ENCODE data around the gene BCAM.

Gene BCAM

DNA sequence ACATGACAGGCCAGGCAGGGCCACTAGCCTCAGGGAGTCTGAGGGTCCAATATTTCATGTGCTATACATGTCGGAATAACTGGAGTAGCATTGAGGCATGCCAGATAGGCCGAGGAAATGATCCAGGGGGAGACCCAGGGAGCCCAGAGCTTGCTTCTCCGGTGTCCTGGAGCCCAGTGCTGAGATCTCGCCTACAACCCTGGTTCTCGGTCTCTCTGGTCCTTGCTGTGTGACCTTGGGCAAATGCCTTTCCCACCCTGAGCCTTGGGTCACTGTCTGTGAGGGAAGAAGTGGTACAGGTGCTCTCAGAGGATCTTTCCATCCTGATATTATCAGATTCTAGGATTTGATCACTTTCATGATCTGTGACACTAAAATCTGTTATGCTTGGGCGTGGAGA lies 19.9 kb upstream of the BCAM start:
- Histone ChIP-seq H3K27me3 (ENCODE audit: insufficient read depth, poor library complexity, severe bottlenecking) (no peaks in the 10 kb centered on the region), H3K4me3 (replicated peaks; ENCODE audit: insufficient read depth, low read length) (no peak overlapping the region), H3K27ac (replicated peaks) (no peak overlapping the region)
- TF ChIP-seq, protein P1, sequence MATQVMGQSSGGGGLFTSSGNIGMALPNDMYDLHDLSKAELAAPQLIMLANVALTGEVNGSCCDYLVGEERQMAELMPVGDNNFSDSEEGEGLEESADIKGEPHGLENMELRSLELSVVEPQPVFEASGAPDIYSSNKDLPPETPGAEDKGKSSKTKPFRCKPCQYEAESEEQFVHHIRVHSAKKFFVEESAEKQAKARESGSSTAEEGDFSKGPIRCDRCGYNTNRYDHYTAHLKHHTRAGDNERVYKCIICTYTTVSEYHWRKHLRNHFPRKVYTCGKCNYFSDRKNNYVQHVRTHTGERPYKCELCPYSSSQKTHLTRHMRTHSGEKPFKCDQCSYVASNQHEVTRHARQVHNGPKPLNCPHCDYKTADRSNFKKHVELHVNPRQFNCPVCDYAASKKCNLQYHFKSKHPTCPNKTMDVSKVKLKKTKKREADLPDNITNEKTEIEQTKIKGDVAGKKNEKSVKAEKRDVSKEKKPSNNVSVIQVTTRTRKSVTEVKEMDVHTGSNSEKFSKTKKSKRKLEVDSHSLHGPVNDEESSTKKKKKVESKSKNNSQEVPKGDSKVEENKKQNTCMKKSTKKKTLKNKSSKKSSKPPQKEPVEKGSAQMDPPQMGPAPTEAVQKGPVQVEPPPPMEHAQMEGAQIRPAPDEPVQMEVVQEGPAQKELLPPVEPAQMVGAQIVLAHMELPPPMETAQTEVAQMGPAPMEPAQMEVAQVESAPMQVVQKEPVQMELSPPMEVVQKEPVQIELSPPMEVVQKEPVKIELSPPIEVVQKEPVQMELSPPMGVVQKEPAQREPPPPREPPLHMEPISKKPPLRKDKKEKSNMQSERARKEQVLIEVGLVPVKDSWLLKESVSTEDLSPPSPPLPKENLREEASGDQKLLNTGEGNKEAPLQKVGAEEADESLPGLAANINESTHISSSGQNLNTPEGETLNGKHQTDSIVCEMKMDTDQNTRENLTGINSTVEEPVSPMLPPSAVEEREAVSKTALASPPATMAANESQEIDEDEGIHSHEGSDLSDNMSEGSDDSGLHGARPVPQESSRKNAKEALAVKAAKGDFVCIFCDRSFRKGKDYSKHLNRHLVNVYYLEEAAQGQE (IDR thresholded peaks at IDR 0.05; ENCODE audit: insufficient replicate concordance, low read depth), result no peak
- TF ChIP-seq SPI1 (IDR thresholded peaks at IDR 0.05; ENCODE audit: borderline replicate concordance, low read depth) (no peak), GABPA (IDR thresholded peaks at IDR 0.05; ENCODE audit: low read depth) (no peak), POLR2AphosphoS5 (IDR thresholded peaks at IDR 0.05; ENCODE audit: low read depth) (no peak)
- TF ChIP-seq, protein P2, sequence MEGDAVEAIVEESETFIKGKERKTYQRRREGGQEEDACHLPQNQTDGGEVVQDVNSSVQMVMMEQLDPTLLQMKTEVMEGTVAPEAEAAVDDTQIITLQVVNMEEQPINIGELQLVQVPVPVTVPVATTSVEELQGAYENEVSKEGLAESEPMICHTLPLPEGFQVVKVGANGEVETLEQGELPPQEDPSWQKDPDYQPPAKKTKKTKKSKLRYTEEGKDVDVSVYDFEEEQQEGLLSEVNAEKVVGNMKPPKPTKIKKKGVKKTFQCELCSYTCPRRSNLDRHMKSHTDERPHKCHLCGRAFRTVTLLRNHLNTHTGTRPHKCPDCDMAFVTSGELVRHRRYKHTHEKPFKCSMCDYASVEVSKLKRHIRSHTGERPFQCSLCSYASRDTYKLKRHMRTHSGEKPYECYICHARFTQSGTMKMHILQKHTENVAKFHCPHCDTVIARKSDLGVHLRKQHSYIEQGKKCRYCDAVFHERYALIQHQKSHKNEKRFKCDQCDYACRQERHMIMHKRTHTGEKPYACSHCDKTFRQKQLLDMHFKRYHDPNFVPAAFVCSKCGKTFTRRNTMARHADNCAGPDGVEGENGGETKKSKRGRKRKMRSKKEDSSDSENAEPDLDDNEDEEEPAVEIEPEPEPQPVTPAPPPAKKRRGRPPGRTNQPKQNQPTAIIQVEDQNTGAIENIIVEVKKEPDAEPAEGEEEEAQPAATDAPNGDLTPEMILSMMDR (IDR thresholded peaks at IDR 0.05; ENCODE audit: insufficient read depth, low read length), result no peak
- no peak for DNase-seq (ENCODE audit: low read depth in 1 of 2, low spot score in 1 of 2)

DNA sequence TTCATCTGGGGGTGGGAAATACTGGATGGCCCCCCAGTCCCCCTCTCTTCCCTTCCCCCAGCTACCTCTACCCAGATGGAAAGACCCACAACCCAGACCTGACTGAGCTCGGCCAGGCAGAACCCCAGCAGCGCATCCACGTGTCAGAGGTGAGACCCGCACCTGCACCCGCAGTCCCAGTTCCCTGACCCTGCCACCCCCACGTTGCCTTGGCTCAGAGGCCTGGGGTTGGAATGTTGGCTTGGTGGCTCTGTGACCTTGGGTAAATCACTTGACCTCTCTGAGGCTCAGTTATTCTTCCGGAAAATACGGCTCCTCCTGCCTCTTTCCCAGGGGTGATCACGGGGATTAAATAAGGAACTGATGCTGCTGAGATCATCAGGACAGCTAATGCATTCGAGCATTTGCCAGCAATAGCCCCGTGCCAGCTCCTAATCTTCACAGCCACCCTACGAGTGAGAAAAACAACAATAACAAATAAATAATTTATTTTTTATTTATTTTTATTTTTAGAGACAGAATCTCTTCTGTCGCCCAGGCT lies 18.9 kb upstream of the BCAM start:
- Histone ChIP-seq H3K27ac (replicated peaks) (no peak overlapping the region), H3K4me3 (replicated peaks; ENCODE audit: insufficient read depth, low read length) (no peak overlapping the region), H3K27me3 (ENCODE audit: insufficient read depth, poor library complexity, severe bottlenecking) (no peaks in the 10 kb centered on the region)
- DNase-seq (ENCODE audit: low read depth in 1 of 2, low spot score in 1 of 2), result no peak
- TF ChIP-seq, protein P2 (IDR thresholded peaks at IDR 0.05; ENCODE audit: insufficient read depth, low read length), result no peak

DNA sequence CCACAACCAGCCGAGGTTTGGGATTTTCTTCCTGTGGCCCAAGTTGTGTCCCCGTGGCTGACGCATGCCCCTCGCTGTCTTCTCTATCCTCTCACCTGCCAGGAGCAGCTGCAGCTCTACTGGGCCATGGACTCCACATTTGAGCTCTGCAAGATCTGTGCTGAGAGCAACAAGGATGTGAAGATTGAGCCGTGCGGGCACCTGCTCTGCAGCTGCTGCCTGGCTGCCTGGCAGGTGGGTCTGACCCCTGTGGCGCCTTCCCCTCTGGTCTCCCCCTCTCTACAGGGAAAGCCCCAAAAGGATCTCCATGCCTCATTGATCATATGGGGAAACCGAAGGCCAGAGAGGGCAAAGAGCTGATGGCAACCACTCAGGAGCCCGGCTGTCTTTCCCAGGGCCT lies 16.6 kb upstream of the BCAM start:
- no peak for DNase-seq (ENCODE audit: low read depth in 1 of 2, low spot score in 1 of 2)
- Histone ChIP-seq H3K27ac (replicated peaks) (no peak overlapping the region), H3K4me3 (replicated peaks; ENCODE audit: insufficient read depth, low read length) (no peak overlapping the region), H3K27me3 (ENCODE audit: insufficient read depth, poor library complexity, severe bottlenecking) (no peaks in the 10 kb centered on the region)
- TF ChIP-seq SPI1 (IDR thresholded peaks at IDR 0.05; ENCODE audit: borderline replicate concordance, low read depth) (no peak), POLR2AphosphoS5 (IDR thresholded peaks at IDR 0.05; ENCODE audit: low read depth) (no peak), GABPA (IDR thresholded peaks at IDR 0.05; ENCODE audit: low read depth) (no peak)
- TF ChIP-seq, protein P1 (IDR thresholded peaks at IDR 0.05; ENCODE audit: insufficient replicate concordance, low read depth), result no peak
- TF ChIP-seq, protein P2 (IDR thresholded peaks at IDR 0.05; ENCODE audit: insufficient read depth, low read length), result no peak

DNA sequence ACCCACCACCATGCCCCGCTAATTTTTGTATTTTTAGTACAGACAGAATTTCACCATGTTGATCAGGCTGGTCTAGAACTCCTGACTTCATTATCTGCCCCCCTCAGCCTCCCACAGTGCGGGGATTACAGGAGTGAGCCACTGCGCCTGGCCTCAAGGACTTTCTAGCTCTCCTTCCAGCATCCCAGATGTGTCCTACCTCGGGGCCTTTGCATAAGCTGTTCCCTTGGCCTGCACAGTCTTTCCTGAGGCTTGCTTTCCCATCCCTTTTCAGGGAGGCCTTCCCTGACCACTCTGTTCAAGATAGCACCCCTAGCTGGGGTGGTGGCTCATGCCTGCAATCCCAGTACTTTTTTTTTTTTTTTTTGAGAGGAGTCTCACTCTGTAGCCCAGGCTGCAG lies 14.3 kb upstream of the BCAM start:
- no peak overlapping the region for H3K27ac ChIP-seq (replicated peaks)
- DNase-seq (ENCODE audit: low read depth in 1 of 2, low spot score in 1 of 2), result no peak
- TF ChIP-seq, protein P1 (IDR thresholded peaks at IDR 0.05; ENCODE audit: insufficient replicate concordance, low read depth), result no peak
- TF ChIP-seq POLR2AphosphoS5 (IDR thresholded peaks at IDR 0.05; ENCODE audit: low read depth), result no peak
- TF ChIP-seq SPI1 (IDR thresholded peaks at IDR 0.05; ENCODE audit: borderline replicate concordance, low read depth), result no peak
- no peak for TF ChIP-seq GABPA (IDR thresholded peaks at IDR 0.05; ENCODE audit: low read depth)
- TF ChIP-seq, protein P2 (IDR thresholded peaks at IDR 0.05; ENCODE audit: insufficient read depth, low read length), result no peak

More for the DNA sequence above, 14.3 kb upstream of the BCAM start:
- H3K27me3 ChIP-seq (ENCODE audit: insufficient read depth, poor library complexity, severe bottlenecking), result no peaks in the 10 kb centered on the region
- H3K4me3 ChIP-seq (replicated peaks; ENCODE audit: insufficient read depth, low read length), result no peak overlapping the region
